ENCODE results near the gene PPP1R1A.

Gene PPP1R1A

GRCh38 chr12:54593135-54593534 lies 4.7 kb upstream of the PPP1R1A start:
- DNase-seq (ENCODE audit: low read depth), result no peak
- no peak for TF ChIP-seq CTCF (IDR thresholded peaks at IDR 0.05; ENCODE audit: low read length, missing control alignments)
- no peak overlapping the region for H3K4me3 ChIP-seq (replicated peaks; ENCODE audit: low read depth, low read length)

- H3K4me3 ChIP-seq (replicated peaks; ENCODE audit: low read depth, low read length), result no peak overlapping the region
- no peak for TF ChIP-seq CTCF (IDR thresholded peaks at IDR 0.05; ENCODE audit: low read length, missing control alignments)
- no peak for DNase-seq (ENCODE audit: low read depth)
These were observed 3.9 kb upstream of the PPP1R1A start for GRCh38 chr12:54592316-54592715.

GRCh38 chr12:54590978-54591591 lies 2.6 kb upstream of the PPP1R1A start:
- no peak for DNase-seq (ENCODE audit: low read depth)
- no peak overlapping the region for H3K4me3 ChIP-seq (replicated peaks; ENCODE audit: low read depth, low read length)
- TF ChIP-seq CTCF (IDR thresholded peaks at IDR 0.05; ENCODE audit: low read length, missing control alignments), result no peak

GRCh38 chr12:54589964-54590363 lies 1.5 kb upstream of the PPP1R1A start:
- no peak for TF ChIP-seq CTCF (IDR thresholded peaks at IDR 0.05; ENCODE audit: low read length, missing control alignments)
- DNase-seq (ENCODE audit: low read depth), result no peak
- no peak overlapping the region for H3K4me3 ChIP-seq (replicated peaks; ENCODE audit: low read depth, low read length)

GRCh38 chr12:54588890-54589267 lies 420 bp upstream of the PPP1R1A start:
- no peak for TF ChIP-seq CTCF (IDR thresholded peaks at IDR 0.05; ENCODE audit: low read length, missing control alignments)
- H3K4me3 ChIP-seq (replicated peaks; ENCODE audit: low read depth, low read length), result no peak overlapping the region
- DNase-seq (ENCODE audit: low read depth), result no peak

- no peak for TF ChIP-seq CTCF (IDR thresholded peaks at IDR 0.05; ENCODE audit: low read length, missing control alignments)
- DNase-seq (ENCODE audit: low read depth), result no peak
- H3K4me3 ChIP-seq (replicated peaks; ENCODE audit: low read depth, low read length), result no peak overlapping the region
These were observed 1.1 kb downstream of the PPP1R1A start for GRCh38 chr12:54587315-54587873.

GRCh38 chr12:54586620-54587019 lies 1.8 kb downstream of the PPP1R1A start:
- no peak for TF ChIP-seq CTCF (IDR thresholded peaks at IDR 0.05; ENCODE audit: low read length, missing control alignments)
- no peak overlapping the region for H3K4me3 ChIP-seq (replicated peaks; ENCODE audit: low read depth, low read length)
- no peak for DNase-seq (ENCODE audit: low read depth)
